ENCODE measurements around the gene MYLK.

DNA sequence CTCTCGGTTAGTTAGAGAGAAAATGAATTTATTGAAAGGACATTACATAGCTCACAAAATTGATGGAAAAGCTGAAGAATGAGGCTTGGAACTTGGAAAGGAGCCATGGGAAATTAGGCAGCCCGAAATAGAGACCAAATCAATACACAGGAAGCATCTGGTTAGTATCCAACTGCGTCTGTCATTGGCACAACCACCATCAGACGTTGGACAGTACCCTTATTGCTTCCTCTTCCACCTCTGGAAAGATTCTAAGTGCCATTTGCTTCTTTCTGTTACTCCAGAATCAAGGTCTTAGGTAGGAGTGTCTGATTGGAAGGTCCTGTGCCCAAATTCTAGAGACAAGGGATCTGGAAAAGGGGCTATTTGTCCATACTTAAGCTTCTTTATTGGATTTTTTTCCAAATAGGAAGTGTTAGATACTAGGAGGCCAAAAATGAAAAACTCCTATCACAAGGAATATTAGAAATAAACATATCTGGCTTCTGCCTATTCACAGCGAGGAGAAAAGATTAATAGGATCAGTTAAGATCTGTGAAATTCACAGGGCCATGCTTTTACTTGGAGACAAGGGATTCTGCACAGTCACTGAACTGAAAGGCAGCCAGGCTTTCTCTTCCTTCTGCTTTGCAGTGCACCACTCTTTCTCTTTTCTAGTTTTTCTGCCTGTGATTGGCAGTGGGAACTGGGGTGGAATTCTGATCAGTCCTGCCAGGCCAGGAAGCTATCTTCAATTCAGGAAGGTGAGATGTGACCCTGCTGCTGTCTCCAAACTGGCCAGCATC, 288.5 kb downstream of the MYLK start:
- TF ChIP-seq CTCF (IDR thresholded peaks at IDR 0.05; ENCODE audit: poor library complexity) (no peak), EZH2phosphoT487 (IDR thresholded peaks at IDR 0.05; ENCODE audit: low read depth, severe bottlenecking, unreplicated experiment) (no peak)
